ENCODE measurements around the gene PHF21A.

- no peak for TF ChIP-seq GATA3 (IDR thresholded peaks at IDR 0.05; ENCODE audit: low read depth, low read length)
- TF ChIP-seq GATA2 (IDR thresholded peaks at IDR 0.05; ENCODE audit: low read depth, low read length), result no peak
These were observed 230.2 kb downstream of the PHF21A start for GRCh38 chr11:45890886-45891550.
